Cardiac fibroblast (primary cell): ENCODE data around the gene NUDCD3.

ENCODE experiments used
- DNase-seq, 2 donors: peaks; one replicate each; pipeline versions ENCODE4 v3.0.0 to v3.0.0-alpha.2; 2010; ENCODE audit warnings: low read depth in 2 of 2
- H3K4me3 ChIP-seq, 2 donors: replicated peaks in 1 of 2; 1 replicate in 1 of 2; 2 replicates in 1 of 2; pipeline ENCODE4 v1.5.1; 2011; ENCODE audit warnings: low read depth in 2 of 2, low read length in 2 of 2, mild to moderate bottlenecking in 2 of 2, moderate library complexity in 1 of 2
- TF ChIP-seq, protein P1 (sequence below): IDR thresholded peaks from one replicate; pipeline ENCODE4 v1.5.1; 2011; ENCODE audit warnings: low read depth, mild to moderate bottlenecking, low read length, inconsistent platforms

The NUDCD3 gene

GRCh38 chr7:44524811-44525388 lies 34.4 kb upstream of the NUDCD3 start:
- no peak for DNase-seq
- no peak overlapping the region for H3K4me3 ChIP-seq
- TF ChIP-seq, protein P1, sequence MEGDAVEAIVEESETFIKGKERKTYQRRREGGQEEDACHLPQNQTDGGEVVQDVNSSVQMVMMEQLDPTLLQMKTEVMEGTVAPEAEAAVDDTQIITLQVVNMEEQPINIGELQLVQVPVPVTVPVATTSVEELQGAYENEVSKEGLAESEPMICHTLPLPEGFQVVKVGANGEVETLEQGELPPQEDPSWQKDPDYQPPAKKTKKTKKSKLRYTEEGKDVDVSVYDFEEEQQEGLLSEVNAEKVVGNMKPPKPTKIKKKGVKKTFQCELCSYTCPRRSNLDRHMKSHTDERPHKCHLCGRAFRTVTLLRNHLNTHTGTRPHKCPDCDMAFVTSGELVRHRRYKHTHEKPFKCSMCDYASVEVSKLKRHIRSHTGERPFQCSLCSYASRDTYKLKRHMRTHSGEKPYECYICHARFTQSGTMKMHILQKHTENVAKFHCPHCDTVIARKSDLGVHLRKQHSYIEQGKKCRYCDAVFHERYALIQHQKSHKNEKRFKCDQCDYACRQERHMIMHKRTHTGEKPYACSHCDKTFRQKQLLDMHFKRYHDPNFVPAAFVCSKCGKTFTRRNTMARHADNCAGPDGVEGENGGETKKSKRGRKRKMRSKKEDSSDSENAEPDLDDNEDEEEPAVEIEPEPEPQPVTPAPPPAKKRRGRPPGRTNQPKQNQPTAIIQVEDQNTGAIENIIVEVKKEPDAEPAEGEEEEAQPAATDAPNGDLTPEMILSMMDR: no peak

- TF ChIP-seq, protein P1: no peak
- no peak for DNase-seq
- H3K4me3 ChIP-seq: no peak overlapping the region
These were observed 31.9 kb upstream of the NUDCD3 start for GRCh38 chr7:44522315-44522714.

- DNase-seq: no peak
These were observed 31.1 kb upstream of the NUDCD3 start for GRCh38 chr7:44521347-44522095.

DNA sequence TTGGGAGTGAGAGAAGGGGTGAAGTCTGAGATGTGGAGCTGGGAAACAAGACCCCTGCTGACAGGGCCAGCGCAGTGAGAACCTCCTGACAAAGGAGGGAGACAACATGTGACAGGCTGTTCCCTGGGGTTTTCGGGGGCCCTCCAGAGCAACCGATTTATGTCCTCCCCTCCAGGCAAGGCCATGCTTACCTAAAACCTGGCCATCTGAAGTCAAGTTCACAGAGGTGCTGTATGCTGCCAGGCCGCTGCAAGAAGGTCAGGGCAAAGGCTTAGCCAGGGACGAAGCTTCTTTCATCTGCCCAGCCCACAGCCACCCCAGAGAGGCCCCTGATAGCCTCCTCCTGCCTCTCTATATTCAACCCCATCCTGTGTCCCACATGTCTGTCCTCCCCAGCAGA lies 30.1 kb upstream of the NUDCD3 start:
- DNase-seq: no peak
- TF ChIP-seq, protein P1: no peak
- no peak overlapping the region for H3K4me3 ChIP-seq

More at GRCh38 chr7:44521347-44522095, 31.1 kb upstream of the NUDCD3 start:
- no peak overlapping the region for H3K4me3 ChIP-seq
- TF ChIP-seq, protein P1: no peak

GRCh38 chr7:44519546-44519945 lies 29.1 kb upstream of the NUDCD3 start:
- no peak overlapping the region for H3K4me3 ChIP-seq
- DNase-seq: no peak
- TF ChIP-seq, protein P1: no peak

DNA sequence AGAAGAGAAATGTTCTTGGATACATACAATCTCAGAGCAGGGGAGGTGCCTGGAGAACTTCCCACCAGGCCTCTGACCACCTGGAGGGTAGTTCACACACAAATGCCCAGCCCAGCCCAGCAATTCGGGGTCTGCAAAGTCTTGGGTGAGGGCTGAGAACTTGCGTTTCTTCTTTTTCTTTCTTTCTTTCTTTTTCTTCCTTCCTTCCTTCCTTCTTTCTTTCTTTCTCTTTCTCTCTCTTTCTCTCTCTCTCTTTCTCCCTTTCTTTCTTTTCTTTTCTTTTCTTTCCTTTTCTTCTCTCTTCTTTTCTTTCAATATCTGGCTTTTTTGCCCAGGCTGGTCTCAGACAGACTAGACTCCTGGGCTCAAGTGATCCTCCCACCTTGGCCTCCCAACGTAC lies 28.3 kb upstream of the NUDCD3 start:
- DNase-seq: no peak
- H3K4me3 ChIP-seq: no peak overlapping the region
- TF ChIP-seq, protein P1: no peak
